GM21447 (cell line): Measurements from ENCODE around the gene SLC17A1.
"Not testable (repeated sequence)": the region's sequence is repeated elsewhere in the genome, so short reads cannot be mapped to it uniquely, and the experiment has no call there.

ENCODE experiments used
- ATAC-seq: cut with Tn5 transposase; IDR thresholded peaks from one replicate; pipeline ENCODE4 v1.9.1; 2021; ENCODE audit not compliant: unreplicated experiment

Gene SLC17A1

GRCh38 chr6:25757936-25758642 is 73.8 kb downstream of the SLC17A1 start:
- no peak for ATAC-seq

- no peak for ATAC-seq
Measured at GRCh38 chr6:25756382-25757363, 75.2 kb downstream of the SLC17A1 start.

GRCh38 chr6:25755483-25755882 is 76.4 kb downstream of the SLC17A1 start:
- no peak for ATAC-seq

GRCh38 chr6:25754535-25754934 is 77.3 kb downstream of the SLC17A1 start, which contains the start of gene SLC17A4:
Gene SLC17A4 (plus strand): TSS chr6:25754742. CDS start chr6:25761963, 7,221 bp downstream.
- ATAC-seq: no peak

GRCh38 chr6:25753079-25753478 is 78.8 kb downstream of the SLC17A1 start:
- no peak for ATAC-seq

GRCh38 chr6:25750906-25751305 is 80.9 kb downstream of the SLC17A1 start:
- ATAC-seq: no peak

GRCh38 chr6:25749837-25750236 is 82.0 kb downstream of the SLC17A1 start:
- no peak for ATAC-seq

GRCh38 chr6:25748601-25749517 is 83.0 kb downstream of the SLC17A1 start:
- ATAC-seq: not testable (repeated sequence)

- ATAC-seq: no peak
Measured at GRCh38 chr6:25748049-25748448, 83.8 kb downstream of the SLC17A1 start.

- no peak for ATAC-seq
Measured at GRCh38 chr6:25747477-25747876, 84.4 kb downstream of the SLC17A1 start.

GRCh38 chr6:25746968-25747367 is 84.9 kb downstream of the SLC17A1 start:
- ATAC-seq: no peak

- ATAC-seq: no peak
Measured at GRCh38 chr6:25745836-25746235, 86.0 kb downstream of the SLC17A1 start.

GRCh38 chr6:25743868-25744267 is 88.0 kb downstream of the SLC17A1 start:
- ATAC-seq: no peak

GRCh38 chr6:25735261-25735660 is 96.6 kb downstream of the SLC17A1 start:
- ATAC-seq: no peak
